A673 (cell line): ENCODE results near the gene LIPM. TPM values are rescaled to one million over a fixed set of nuclear protein-coding genes. Genes with fewer than 3 reads are reported as not detected.

Experiments used
- BruUV-seq: library from RNA; stranded (reverse); fragments of 400-500 nt; replicated peaks from 2 replicates; lab custom pipeline; 2021; lab: Mats Ljungman, UMichigan
- CTCF ChIA-PET: fragments of 300-600 bp; sonication (Branson Sonifier 250); formaldehyde crosslinking; loops from one replicate; lab custom pipeline; 2022; ENCODE audit warnings: antibody characterized with exemption; lab: Charles Lee
- POLR2A ChIA-PET: fragments of 300-600 bp; sonication (Branson Sonifier 250); formaldehyde crosslinking; loops from one replicate; lab custom pipeline; 2022; ENCODE audit warnings: antibody characterized with exemption; ENCODE audit not compliant: low non-redundant PET; lab: Charles Lee
- DNase-seq: peaks from one replicate; pipeline ENCODE4 v3.0.0-alpha.2; 2015; ENCODE audit warnings: low spot score
- H3K27ac ChIP-seq: fragments of 200-600 bp; sonication (generic); 2 replicates; pipeline ENCODE4 v1.5.1; 2016; ENCODE audit warnings: mixed run types, low read depth, mild to moderate bottlenecking, mixed read lengths, antibody characterized with exemption, low read length; ENCODE audit not compliant: poor library complexity, severe bottlenecking
- H3K27me3 ChIP-seq: fragments of 200-600 bp; sonication (generic); replicated peaks from 2 replicates; pipeline ENCODE4 v1.6.1; 2017; ENCODE audit warnings: mixed run types, low read depth, mild to moderate bottlenecking, mixed read lengths, antibody characterized with exemption, low read length; ENCODE audit not compliant: insufficient read depth, poor library complexity
- H3K36me3 ChIP-seq: fragments of 200-600 bp; sonication (generic); 2 replicates; pipeline ENCODE4 v1.6.1; 2016; ENCODE audit warnings: mixed run types, mild to moderate bottlenecking, mixed read lengths, antibody characterized with exemption, low read length; ENCODE audit not compliant: insufficient read depth, poor library complexity, severe bottlenecking
- H3K4me1 ChIP-seq: fragments of 200-600 bp; sonication (generic); 2 replicates; pipeline ENCODE4 v1.6.1; 2017; ENCODE audit warnings: mixed run types, mild to moderate bottlenecking, mixed read lengths, antibody characterized with exemption, low read length; ENCODE audit not compliant: insufficient read depth, poor library complexity, severe bottlenecking
- H3K4me3 ChIP-seq: fragments of 200-600 bp; sonication (generic); 2 replicates; pipeline ENCODE4 v1.5.1; 2016; ENCODE audit warnings: low read depth, mixed run types, mild to moderate bottlenecking, mixed read lengths, low read length; ENCODE audit not compliant: poor library complexity, severe bottlenecking
- H3K9me3 ChIP-seq: fragments of 200-600 bp; sonication (generic); 2 replicates; pipeline ENCODE4 v1.6.1; 2016; ENCODE audit warnings: mixed run types, low read depth, mild to moderate bottlenecking, mixed read lengths, antibody characterized with exemption, low read length; ENCODE audit not compliant: poor library complexity, severe bottlenecking
- EZH2 ChIP-seq: fragments of 200-600 bp; sonication (generic); IDR thresholded peaks from 2 replicates; pipeline ENCODE4 v1.6.1; 2017; ENCODE audit warnings: borderline replicate concordance, low read depth, mild to moderate bottlenecking, mixed read lengths, antibody characterized with exemption, low read length; ENCODE audit not compliant: poor library complexity, severe bottlenecking
- intact Hi-C: fragments of 100-400 bp; cut with micrococcal nuclease; formaldehyde crosslinking; loops from one replicate; pipeline ENCODE4 v1.10.0; 2022; ENCODE audit not compliant: unreplicated experiment
- total RNA-seq: library from RNA; stranded (reverse); gene quantifications from 2 replicates; pipeline ENCODE4 v1.2.3, GENCODE V29; 2021
- TF ChIP-seq, protein P1 (sequence below): fragments of 300-800, 200-600 bp; sonication (generic); conservative IDR thresholded peaks from 2 replicates; pipeline ENCODE4 v1.5.1; 2017; ENCODE audit warnings: low read depth, mild to moderate bottlenecking, antibody characterized with exemption, low read length, moderate library complexity, mixed read lengths

The LIPM gene
- total RNA-seq, 1 experiment from 2014 or later = not detected

- H3K27me3 ChIP-seq = no peaks in the 10 kb centered on the region
- H3K4me3 ChIP-seq = no peak overlapping the region
- no TSS peak for BruUV-seq
- no peaks in the 10 kb centered on the region for H3K9me3 ChIP-seq
- no peaks in the 10 kb centered on the region for H3K36me3 ChIP-seq
- H3K4me1 ChIP-seq = no peaks in the 10 kb centered on the region
- intact Hi-C loops = no loop called here
- ChIA-PET POLR2A (no interaction called here), CTCF (no interaction called here)
- no peak for DNase-seq
- no peak overlapping the region for H3K27ac ChIP-seq
- TF ChIP-seq EZH2 = no peak
- TF ChIP-seq, protein P1, sequence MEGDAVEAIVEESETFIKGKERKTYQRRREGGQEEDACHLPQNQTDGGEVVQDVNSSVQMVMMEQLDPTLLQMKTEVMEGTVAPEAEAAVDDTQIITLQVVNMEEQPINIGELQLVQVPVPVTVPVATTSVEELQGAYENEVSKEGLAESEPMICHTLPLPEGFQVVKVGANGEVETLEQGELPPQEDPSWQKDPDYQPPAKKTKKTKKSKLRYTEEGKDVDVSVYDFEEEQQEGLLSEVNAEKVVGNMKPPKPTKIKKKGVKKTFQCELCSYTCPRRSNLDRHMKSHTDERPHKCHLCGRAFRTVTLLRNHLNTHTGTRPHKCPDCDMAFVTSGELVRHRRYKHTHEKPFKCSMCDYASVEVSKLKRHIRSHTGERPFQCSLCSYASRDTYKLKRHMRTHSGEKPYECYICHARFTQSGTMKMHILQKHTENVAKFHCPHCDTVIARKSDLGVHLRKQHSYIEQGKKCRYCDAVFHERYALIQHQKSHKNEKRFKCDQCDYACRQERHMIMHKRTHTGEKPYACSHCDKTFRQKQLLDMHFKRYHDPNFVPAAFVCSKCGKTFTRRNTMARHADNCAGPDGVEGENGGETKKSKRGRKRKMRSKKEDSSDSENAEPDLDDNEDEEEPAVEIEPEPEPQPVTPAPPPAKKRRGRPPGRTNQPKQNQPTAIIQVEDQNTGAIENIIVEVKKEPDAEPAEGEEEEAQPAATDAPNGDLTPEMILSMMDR = no peak
Observed at GRCh38 chr10:88763441-88763840, 39.1 kb upstream of the LIPM start.

- BruUV-seq = no TSS peak
- H3K27ac ChIP-seq = no peak overlapping the region
Observed at GRCh38 chr10:88764110-88764509, 38.4 kb upstream of the LIPM start.

GRCh38 chr10:88765816-88766215 is 36.7 kb upstream of the LIPM start:
- no peak for DNase-seq
- ChIA-PET POLR2A (no interaction called here), CTCF (no interaction called here)
- no peak for TF ChIP-seq EZH2
- TF ChIP-seq, protein P1 = no peak
- no peaks in the 10 kb centered on the region for H3K9me3 ChIP-seq
- intact Hi-C loops = no loop called here
- no TSS peak for BruUV-seq
- no peaks in the 10 kb centered on the region for H3K36me3 ChIP-seq
- no peaks in the 10 kb centered on the region for H3K27me3 ChIP-seq
- H3K4me3 ChIP-seq = no peak overlapping the region
- no peak overlapping the region for H3K27ac ChIP-seq
- H3K4me1 ChIP-seq = no peaks in the 10 kb centered on the region

More at GRCh38 chr10:88764110-88764509, 38.4 kb upstream of the LIPM start:
- Histone ChIP-seq H3K36me3 (no peaks in the 10 kb centered on the region), H3K27me3 (no peaks in the 10 kb centered on the region), H3K4me3 (no peak overlapping the region), H3K9me3 (no peaks in the 10 kb centered on the region), H3K4me1 (no peaks in the 10 kb centered on the region)
- ChIA-PET POLR2A (no interaction called here), CTCF (no interaction called here)
- TF ChIP-seq, protein P1 = no peak
- TF ChIP-seq EZH2 = no peak
- intact Hi-C loops = no loop called here
- no peak for DNase-seq
